ENCODE results near the gene SLC17A5.
"Not testable (repeated sequence)": the region's sequence is repeated elsewhere in the genome, so short reads cannot be mapped to it uniquely, and the experiment has no call there.

SLC17A5 gene

DNA sequence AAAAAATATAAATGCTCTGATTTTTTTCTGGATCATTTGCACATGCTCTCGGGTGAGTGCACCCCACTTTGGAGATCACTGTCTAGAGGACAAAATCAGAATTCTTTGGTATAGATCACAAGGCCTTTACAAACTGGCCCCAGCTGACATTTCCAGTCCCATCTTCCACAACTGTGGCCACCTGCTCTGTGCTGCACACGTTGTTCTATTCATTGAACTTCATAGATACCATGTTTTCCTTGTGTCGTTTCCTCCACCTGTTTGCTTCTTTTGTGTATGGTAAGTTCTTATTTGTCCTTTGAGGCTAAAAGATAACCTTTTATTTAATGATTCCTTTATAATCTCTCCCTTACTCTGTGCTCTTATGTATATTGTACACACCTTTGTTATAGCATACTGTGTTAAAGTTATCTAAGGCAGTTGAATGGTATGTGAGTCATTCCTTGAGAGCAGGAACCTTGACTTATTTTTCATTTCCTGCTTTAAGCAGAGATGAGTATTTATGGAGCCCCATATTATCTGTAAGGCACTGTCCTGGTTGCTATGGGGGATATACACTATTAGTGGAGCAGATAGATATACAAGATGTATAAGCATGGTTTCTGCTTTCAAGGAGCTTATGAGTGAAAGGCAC lies 12.0 kb upstream of the SLC17A5 start:
- DNase-seq, result no peak

- no peak for DNase-seq
Measured at GRCh38 chr6:73664701-73665100, 10.9 kb upstream of the SLC17A5 start.

DNA sequence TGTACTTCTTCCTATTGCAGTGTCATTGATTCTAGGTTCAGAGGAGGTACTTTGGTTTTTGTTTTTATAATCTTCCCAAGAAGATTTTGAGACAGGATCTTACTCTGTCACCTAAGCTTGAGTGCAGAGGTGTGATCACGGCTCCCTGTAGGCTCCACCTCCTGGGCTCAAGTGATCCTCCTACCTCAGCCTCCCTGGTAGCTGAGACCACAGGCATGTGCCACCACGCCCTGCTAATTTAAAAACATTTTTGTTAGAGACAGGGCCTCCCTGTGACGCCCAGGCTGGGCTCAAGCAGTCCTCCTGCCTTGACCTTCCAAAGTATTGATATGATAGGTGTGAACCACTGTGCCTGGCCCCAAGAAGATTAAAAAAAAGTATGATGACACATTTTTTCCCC lies 3.4 kb upstream of the SLC17A5 start:
- DNase-seq, result no peak

DNA sequence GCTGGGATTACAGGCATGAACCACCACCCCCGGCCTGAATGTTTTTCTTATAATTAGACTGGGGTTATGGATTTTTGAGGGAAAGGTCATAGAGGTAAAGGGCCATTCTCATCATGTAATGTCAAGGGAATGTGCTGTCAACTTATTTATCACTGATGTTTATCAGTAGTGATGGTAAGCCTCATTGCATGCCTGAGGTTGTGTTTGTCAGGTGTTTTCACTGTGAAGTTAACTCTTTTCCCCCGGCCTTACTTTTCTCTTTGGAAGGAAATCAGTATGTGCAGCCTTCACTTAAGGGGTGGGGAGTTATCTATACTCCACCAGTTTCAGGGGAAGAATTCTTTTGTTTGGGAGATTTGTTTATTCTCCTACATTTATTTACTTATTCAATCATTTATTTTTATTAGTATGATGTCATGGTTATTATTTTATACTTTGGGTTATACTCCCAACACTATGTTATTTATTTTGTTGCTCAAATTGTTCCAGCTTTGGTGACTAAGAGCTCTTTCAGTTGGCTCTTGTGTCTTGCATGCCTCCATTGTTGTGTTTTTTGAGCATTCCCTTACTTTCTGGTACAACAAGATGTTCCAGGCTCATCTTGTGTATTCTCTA lies 2.8 kb upstream of the SLC17A5 start:
- no peak for DNase-seq

GRCh38 chr6:73655341-73655917 lies 1.6 kb upstream of the SLC17A5 start:
- DNase-seq, result no peak

GRCh38 chr6:73652637-73653570 lies 888 bp downstream of the SLC17A5 start:
- DNase-seq, result peak; percentile 23

DNA sequence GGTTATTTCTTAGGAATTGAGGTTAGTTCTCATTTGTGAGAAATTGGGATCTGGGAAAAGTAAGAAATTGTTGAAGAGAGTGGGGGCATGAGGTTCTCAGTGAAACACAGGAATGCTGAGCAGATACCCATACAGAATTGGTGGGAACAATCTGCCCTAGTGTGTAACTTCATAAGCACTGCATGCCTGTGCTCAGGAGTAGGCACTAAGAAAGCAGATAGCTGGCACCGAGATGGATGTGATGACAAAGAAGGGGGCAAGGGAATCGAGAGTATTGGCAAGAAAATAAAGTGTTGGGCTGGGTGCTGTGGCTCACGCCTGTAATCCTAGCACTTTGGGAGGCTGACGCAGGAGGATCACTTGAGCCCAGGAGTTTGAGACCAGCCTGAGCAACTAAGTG lies 4.0 kb downstream of the SLC17A5 start:
- DNase-seq, result no peak

DNA sequence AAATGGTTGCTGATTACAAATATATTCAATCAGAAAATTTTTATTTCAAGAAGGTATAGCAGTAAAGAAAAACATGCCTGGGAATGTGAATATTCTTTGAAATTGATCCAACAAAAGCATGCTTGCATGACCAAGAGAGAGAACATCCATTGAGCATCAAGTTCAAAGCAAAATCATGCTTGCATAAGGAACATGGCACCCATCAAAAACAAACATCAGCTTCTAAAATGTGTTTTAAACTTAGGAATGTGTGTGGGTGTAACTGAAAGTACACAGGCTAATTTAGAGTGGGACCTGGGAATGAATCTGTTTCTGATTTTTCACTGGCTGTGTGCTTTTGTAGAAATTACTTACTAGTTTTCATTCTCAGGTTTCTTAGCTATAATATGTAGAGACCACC lies 5.6 kb downstream of the SLC17A5 start:
- DNase-seq, result no peak

- DNase-seq, result no peak
Measured at GRCh38 chr6:73644941-73645591, 8.7 kb downstream of the SLC17A5 start.

DNA sequence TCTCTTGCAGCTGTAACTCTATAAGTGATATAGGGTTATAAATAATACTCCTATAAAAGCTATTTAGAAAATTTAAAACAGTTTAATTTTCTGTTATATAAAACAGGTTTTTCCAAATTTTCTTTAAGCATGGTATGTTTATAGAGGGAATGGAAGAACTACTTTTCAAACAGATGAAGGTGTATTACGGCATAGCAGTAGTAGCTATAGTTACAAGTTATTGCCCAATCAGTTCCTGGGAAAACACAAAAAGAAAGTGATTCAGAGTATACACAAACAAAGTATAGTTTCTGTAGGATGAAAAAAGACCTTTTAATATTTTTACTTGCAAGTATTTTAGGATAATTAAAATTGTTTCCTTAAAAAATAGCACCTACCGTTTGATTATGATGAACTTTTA lies 9.8 kb downstream of the SLC17A5 start:
- DNase-seq, result no peak

DNA sequence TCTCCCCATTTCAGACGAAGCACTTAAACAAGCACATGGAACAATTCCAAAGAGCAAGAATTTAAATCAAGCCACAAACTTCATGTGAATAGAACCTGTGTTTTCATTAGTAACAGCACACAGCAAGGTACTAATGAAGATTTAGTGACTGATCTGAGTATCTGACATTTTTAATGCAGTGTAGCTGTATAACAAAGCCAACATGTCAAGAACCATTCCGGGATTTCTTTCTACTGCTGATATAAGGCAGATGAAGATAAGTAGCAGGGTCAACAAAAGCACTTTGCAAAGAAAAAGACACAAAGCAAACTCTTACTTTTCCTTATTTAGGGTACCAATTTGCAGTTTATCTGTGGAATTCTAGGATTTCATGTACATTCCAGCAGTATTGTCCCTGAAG lies 11.3 kb downstream of the SLC17A5 start:
- DNase-seq, result no peak

GRCh38 chr6:73640179-73640750 lies 13.5 kb downstream of the SLC17A5 start:
- DNase-seq, result no peak

DNA sequence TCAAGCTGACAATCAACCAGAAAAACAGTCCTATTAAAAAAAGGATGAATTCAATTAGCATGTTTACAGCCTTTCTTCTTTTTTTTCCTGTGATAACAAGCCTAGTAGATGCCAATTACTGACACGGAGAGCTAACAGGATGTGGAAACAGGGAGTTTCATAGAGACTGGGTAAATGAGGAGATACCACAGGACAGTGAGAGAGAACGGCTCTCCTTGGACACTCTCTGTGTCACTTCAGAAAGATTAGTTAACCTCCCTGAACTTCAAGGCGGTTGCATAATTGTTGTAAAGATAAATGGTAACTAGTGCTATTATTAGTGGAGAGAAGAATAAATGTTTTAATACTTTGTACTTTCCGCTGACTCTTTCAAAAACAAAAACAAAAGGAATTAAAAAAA lies 14.8 kb downstream of the SLC17A5 start:
- DNase-seq, result no peak

- no peak for DNase-seq
Measured at GRCh38 chr6:73637404-73637803, 16.4 kb downstream of the SLC17A5 start.

DNA sequence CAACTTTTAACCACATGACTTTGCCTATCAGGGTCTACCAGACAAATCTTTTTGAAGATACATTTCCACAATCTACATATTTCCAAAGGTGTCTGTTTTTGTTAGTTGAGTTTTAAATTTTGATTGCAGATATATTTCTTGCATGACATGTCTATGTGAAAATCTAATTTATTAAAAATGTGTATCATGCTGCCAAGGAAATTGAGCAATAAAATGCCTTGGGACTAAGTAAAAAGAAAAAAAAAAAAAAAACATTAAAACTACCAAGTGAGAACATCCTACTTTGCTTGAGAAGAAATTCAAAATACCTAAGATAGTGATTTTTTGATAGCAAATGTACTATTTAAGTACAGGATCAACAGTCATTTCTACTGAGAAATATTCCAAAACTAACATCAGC lies 17.7 kb downstream of the SLC17A5 start:
- no peak for DNase-seq

GRCh38 chr6:73632346-73632745 lies 21.4 kb downstream of the SLC17A5 start:
- no peak for DNase-seq

DNA sequence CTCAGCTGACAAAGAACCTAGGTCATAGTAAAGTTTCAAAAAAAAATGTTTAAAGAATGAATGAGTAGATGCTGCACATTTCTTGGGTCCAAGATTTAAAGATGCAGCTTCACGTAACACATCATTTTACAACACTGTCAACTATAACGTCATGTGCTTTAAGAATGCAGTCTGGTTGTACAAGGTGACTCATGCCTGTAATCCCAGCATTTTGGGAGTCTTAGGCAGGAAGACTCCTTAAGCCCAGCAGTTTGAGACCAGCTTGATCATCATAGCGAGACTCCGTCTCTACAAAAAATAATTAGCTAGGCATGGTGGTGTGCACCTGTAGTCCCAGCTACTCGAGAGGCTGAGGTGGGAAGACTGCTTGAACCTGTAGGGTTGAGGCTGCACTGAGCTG lies 21.9 kb downstream of the SLC17A5 start:
- DNase-seq, result no peak

DNA sequence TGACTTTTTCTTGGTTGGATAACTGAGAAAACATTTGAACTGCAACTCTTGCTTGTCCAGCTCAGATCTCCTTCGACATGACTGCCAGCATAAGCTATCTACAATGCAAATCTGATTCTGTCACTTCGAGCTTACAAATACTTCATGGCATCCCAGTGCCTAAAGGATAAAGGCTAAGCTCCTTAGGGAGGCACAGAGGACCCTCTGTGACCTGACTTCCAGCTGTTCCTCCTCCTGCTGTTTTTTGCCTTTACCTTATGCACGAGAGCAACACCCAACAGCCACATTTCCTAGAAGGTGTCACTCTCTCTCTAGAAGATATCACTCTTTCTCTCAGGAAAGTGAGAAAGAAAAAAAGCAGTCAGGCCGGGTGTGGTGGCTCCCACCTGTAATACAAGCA lies 23.4 kb downstream of the SLC17A5 start:
- DNase-seq, result no peak

GRCh38 chr6:73624896-73625295 lies 28.9 kb downstream of the SLC17A5 start:
- DNase-seq, result peak; percentile 8

- not testable (repeated sequence) for DNase-seq
Measured at GRCh38 chr6:73623480-73623879, 30.3 kb downstream of the SLC17A5 start.

DNA sequence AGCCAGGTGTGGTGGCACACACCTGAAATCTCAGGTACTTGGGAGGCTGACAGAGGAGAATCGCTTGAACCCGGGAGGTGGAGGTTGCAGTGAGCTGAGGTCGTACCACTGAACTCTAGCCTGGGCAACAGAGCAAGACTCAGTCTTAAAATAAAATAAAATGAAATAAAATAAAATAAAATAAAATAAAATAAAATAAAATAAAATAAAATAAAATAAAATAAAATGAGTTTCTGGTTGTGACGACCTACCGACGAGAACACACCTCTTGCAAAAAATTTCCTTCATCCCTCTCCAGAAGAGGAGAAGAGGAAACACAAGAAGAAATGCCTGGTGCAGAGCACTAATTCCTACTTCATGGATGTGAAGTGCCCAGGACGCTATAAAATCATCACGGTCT lies 35.7 kb downstream of the SLC17A5 start:
- not testable (repeated sequence) for DNase-seq

DNA sequence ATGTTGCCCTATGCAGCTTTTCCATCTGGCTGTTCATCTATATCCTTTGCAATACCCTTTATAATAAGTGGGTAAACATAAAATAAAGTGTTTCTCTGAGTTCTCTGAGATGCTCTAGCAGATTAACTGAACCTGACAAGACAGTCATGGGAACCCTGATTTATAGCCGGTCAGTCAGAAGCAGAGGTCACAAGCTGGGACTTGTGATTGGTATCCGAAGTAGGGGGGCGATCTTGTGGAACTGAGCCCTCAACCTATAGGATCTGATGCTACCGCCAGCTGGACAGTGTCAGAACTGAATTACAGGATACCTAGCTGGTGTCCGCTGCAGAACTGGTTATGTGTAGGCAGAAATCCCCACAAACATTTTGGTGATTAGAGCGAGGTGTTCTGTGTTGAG lies 39.0 kb downstream of the SLC17A5 start:
- no peak for DNase-seq

Data from SIG-M5 (cell line).